Ishikawa (cell line): ENCODE measurements around the gene PTCRA.

Source experiments
- CEBPB ChIP-seq: IDR thresholded peaks from 2 replicates; pipeline ENCODE4 v1.6.1; 2012
- CREB1 ChIP-seq: IDR thresholded peaks from 2 replicates; pipeline ENCODE4 v1.6.1; 2012; ENCODE audit warnings: low read depth
- EGR1 ChIP-seq: IDR thresholded peaks from 2 replicates; pipeline ENCODE4 v1.6.1; 2012
- EP300 ChIP-seq: IDR thresholded peaks from 2 replicates; pipeline ENCODE4 v1.6.1; 2012; ENCODE audit warnings: borderline replicate concordance
- FOXM1 ChIP-seq: IDR thresholded peaks from 2 replicates; pipeline ENCODE4 v1.6.1; 2012; ENCODE audit warnings: low read depth, borderline replicate concordance
- MAX ChIP-seq: IDR thresholded peaks from 2 replicates; pipeline ENCODE4 v1.6.1; 2012
- NFIC ChIP-seq: IDR thresholded peaks from 2 replicates; pipeline ENCODE4 v1.6.1; 2012
- RAD21 ChIP-seq: IDR thresholded peaks from 2 replicates; pipeline ENCODE4 v1.6.1; 2012; ENCODE audit warnings: low read depth
- REST ChIP-seq: IDR thresholded peaks from 2 replicates; pipeline ENCODE4 v1.6.1; 2012; ENCODE audit warnings: low read depth, mild to moderate bottlenecking
- TAF1 ChIP-seq: IDR thresholded peaks from 2 replicates; pipeline ENCODE4 v1.6.1; 2012; ENCODE audit warnings: low read depth, mild to moderate bottlenecking
- TCF12 ChIP-seq: IDR thresholded peaks from 2 replicates; pipeline ENCODE4 v1.6.1; 2012; ENCODE audit warnings: low read depth
- TEAD4 ChIP-seq: IDR thresholded peaks from 2 replicates; pipeline ENCODE4 v1.6.1; 2012
- USF1 ChIP-seq: IDR thresholded peaks from 2 replicates; pipeline ENCODE4 v1.6.1; 2012
- YY1 ChIP-seq: IDR thresholded peaks from 2 replicates; pipeline ENCODE4 v1.6.1; 2012; ENCODE audit warnings: low read depth
- ZBTB7A ChIP-seq: IDR thresholded peaks from 2 replicates; pipeline ENCODE4 v1.6.1; 2012; ENCODE audit warnings: low read depth

PTCRA gene

GRCh38 chr6:42898891-42899361, 16.9 kb upstream of the PTCRA start:
- no peak for TF ChIP-seq EP300
- TF ChIP-seq TEAD4, result 0 out of 2 replicates have a peak, but pooled peaks have one; percentile 9
- peak; percentile 76 for TF ChIP-seq RAD21

- TF ChIP-seq ZBTB7A (no peak), TEAD4 (no peak), TAF1 (no peak), FOXM1 (no peak), NFIC (no peak), CEBPB (no peak), TCF12 (no peak), YY1 (no peak), USF1 (no peak), EGR1 (no peak)
These were observed 16.0 kb upstream of the PTCRA start for GRCh38 chr6:42899871-42900270.

- no peak for TF ChIP-seq MAX
- peak; percentile 40 for TF ChIP-seq NFIC
- TF ChIP-seq RAD21, result peak; percentile 97
- TF ChIP-seq CEBPB, result 0 out of 2 replicates have a peak, but pooled peaks have one; percentile 4
These were observed 14.3 kb upstream of the PTCRA start for GRCh38 chr6:42901538-42901957.

- no peak for TF ChIP-seq CREB1
- no peak for TF ChIP-seq MAX
- no peak for TF ChIP-seq YY1
- TF ChIP-seq USF1, result no peak
- no peak for TF ChIP-seq REST
- no peak for TF ChIP-seq CEBPB
- no peak for TF ChIP-seq RAD21
These were observed 11.4 kb upstream of the PTCRA start for GRCh38 chr6:42904467-42904866.

GRCh38 chr6:42907336-42907735, 8.5 kb upstream of the PTCRA start:
- TF ChIP-seq MAX (no peak), YY1 (no peak), EGR1 (no peak), USF1 (no peak), TEAD4 (no peak), NFIC (no peak), RAD21 (no peak), CREB1 (no peak), FOXM1 (no peak), TAF1 (no peak), CEBPB (no peak), ZBTB7A (no peak)

GRCh38 chr6:42909835-42910234, 6.0 kb upstream of the PTCRA start:
- TF ChIP-seq CEBPB, result no peak
- TF ChIP-seq TEAD4, result no peak
- TF ChIP-seq CREB1, result no peak
- TF ChIP-seq MAX, result no peak

GRCh38 chr6:42911171-42912021, 4.5 kb upstream of the PTCRA start:
- TF ChIP-seq YY1 (no peak), EGR1 (no peak)

- TF ChIP-seq EGR1 (no peak), TAF1 (no peak), USF1 (no peak), TCF12 (no peak), CEBPB (no peak)
These were observed 1.3 kb upstream of the PTCRA start for GRCh38 chr6:42914546-42914945.
